SK-N-SH (cell line): ENCODE measurements around the gene CIB4. TPM values are rescaled to one million over a fixed set of nuclear protein-coding genes. Genes with fewer than 3 reads are reported as not detected.

Experiments used
- CTCF ChIA-PET: fragments of 300-600, 350-600 bp; formaldehyde crosslinking; extraction: SDS; loops from one replicate; lab custom pipeline; 2021; lab: Yijun Ruan, JAX
- POLR2A ChIA-PET: fragments of 350-600 bp; sonication (Branson Sonifier 250); formaldehyde crosslinking; extraction: SDS; loops from one replicate; lab custom pipeline; 2020; ENCODE audit warnings: antibody characterized with exemption, inconsistent platforms; lab: Yijun Ruan, JAX
- DNase-seq: peaks from one replicate; pipeline ENCODE4 v3.0.0; 2012
- H2AFZ ChIP-seq: fragments of 200-600 bp; sonication (generic); 2 replicates; pipeline ENCODE4 v1.8.1; 2016; ENCODE audit warnings: antibody characterized with exemption, mild to moderate bottlenecking, low read depth
- H3F3A ChIP-seq: fragments of 200-600 bp; sonication (generic); replicated peaks from 2 replicates; pipeline ENCODE3; 2016; ENCODE audit warnings: antibody characterized with exemption, mild to moderate bottlenecking; ENCODE audit not compliant: insufficient read depth
- H3K27ac ChIP-seq, 2 experiments: fragments of 200-500 bp in 1 of 2; fragments of 200-600 bp in 1 of 2; sonication (Bioruptor generic) in 1 of 2; sonication (generic), shearing (Covaris generic) in 1 of 2; 2 replicates each; pipeline versions ENCODE4 v1.5.1 to v1.6.1; 2014 to 2016; ENCODE audit warnings: low read depth in 2 of 2, inconsistent platforms in 1 of 2, low read length in 1 of 2, mild to moderate bottlenecking in 1 of 2, mixed read lengths in 1 of 2
- H3K27me3 ChIP-seq: fragments of 200-600 bp; sonication (generic), shearing (Covaris generic); 2 replicates; pipeline ENCODE4 v1.6.1; 2016; ENCODE audit warnings: mixed run types; ENCODE audit not compliant: insufficient read depth
- H3K36me3 ChIP-seq, 2 experiments: fragments of 200-500 bp in 1 of 2; fragments of 200-600 bp in 1 of 2; sonication (Bioruptor generic) in 1 of 2; sonication (generic) in 1 of 2; replicated peaks in 1 of 2; 2 replicates each; pipeline versions ENCODE3 to v1.5.1; 2014 to 2016; ENCODE audit warnings: low read length in 1 of 2, mild to moderate bottlenecking in 1 of 2; ENCODE audit not compliant: insufficient read depth in 2 of 2, control insufficient read depth in 1 of 2
- H3K4me1 ChIP-seq, 2 experiments: fragments of 200-500 bp in 1 of 2; fragments of 200-600 bp in 1 of 2; sonication (Bioruptor generic) in 1 of 2; sonication (generic), shearing (Covaris generic) in 1 of 2; 2 replicates each; pipeline versions ENCODE4 v1.5.1 to v1.6.1; 2014 to 2016; ENCODE audit warnings: low read depth in 1 of 2, low read length in 1 of 2, mixed run types in 1 of 2; ENCODE audit not compliant: insufficient read depth in 2 of 2, control insufficient read depth in 1 of 2
- H3K4me2 ChIP-seq: fragments of 200-600 bp; sonication (generic), shearing (Covaris generic); 2 replicates; pipeline ENCODE4 v1.6.1; 2017; ENCODE audit warnings: mixed run types
- H3K4me3 ChIP-seq, 2 experiments: fragments of 200-500 bp in 1 of 2; fragments of 200-600 bp in 1 of 2; sonication (Bioruptor generic) in 1 of 2; sonication (generic), shearing (Covaris generic) in 1 of 2; 2 replicates each; pipeline versions ENCODE4 v1.5.1 to v1.8.1; 2014 to 2016; ENCODE audit warnings: low read depth in 2 of 2, inconsistent platforms in 1 of 2, low read length in 1 of 2, mild to moderate bottlenecking in 1 of 2, mixed read lengths in 1 of 2, moderate library complexity in 1 of 2
- H3K79me2 ChIP-seq: fragments of 200-600 bp; sonication (generic); 2 replicates; pipeline ENCODE4 v1.8.1; 2017; ENCODE audit warnings: mild to moderate bottlenecking; ENCODE audit not compliant: insufficient read depth
- H3K9ac ChIP-seq: fragments of 200-600 bp; sonication (generic); 2 replicates; pipeline ENCODE4 v1.6.1; 2017; ENCODE audit warnings: mixed run types
- H3K9me2 ChIP-seq: fragments of 200-600 bp; sonication (generic); 2 replicates; pipeline ENCODE4 v1.6.1; 2017; ENCODE audit warnings: mixed run types
- H3K9me3 ChIP-seq: fragments of 200-600 bp; sonication (generic); 2 replicates; pipeline ENCODE4 v1.6.1; 2017; ENCODE audit warnings: mixed run types, mild to moderate bottlenecking, moderate library complexity
- H4K20me1 ChIP-seq: fragments of 200-600 bp; sonication (generic); 2 replicates; pipeline ENCODE4 v1.6.1; 2017; ENCODE audit warnings: mild to moderate bottlenecking, mixed run types; ENCODE audit not compliant: insufficient read depth
- CHD2 ChIP-seq: fragments of 150-350 bp; IDR thresholded peaks from 2 replicates; pipeline ENCODE4 v1.6.1; 2018; ENCODE audit warnings: low read length; ENCODE audit not compliant: partially characterized antibody
- ELF1 ChIP-seq: IDR thresholded peaks from 2 replicates; pipeline ENCODE4 v1.4.0; 2012
- EP300 ChIP-seq, 2 experiments: IDR thresholded peaks; 2 replicates each; pipeline versions ENCODE4 v1.4.0 to v1.6.1; 2012; ENCODE audit warnings: borderline replicate concordance in 1 of 2, low read depth in 1 of 2, low read length in 1 of 2
- FOSL2 ChIP-seq: IDR thresholded peaks from 2 replicates; pipeline ENCODE4 v1.4.0; 2012; ENCODE audit warnings: low read depth, mild to moderate bottlenecking, moderate library complexity, borderline replicate concordance
- FOXM1 ChIP-seq: IDR thresholded peaks from 2 replicates; pipeline ENCODE4 v1.4.0; 2012; ENCODE audit warnings: low read depth, mild to moderate bottlenecking
- IRF3 ChIP-seq: fragments of 150-350 bp; IDR thresholded peaks from 2 replicates; pipeline ENCODE4 v1.6.1; 2016; ENCODE audit warnings: mild to moderate bottlenecking, low read depth, low read length
- NFIC ChIP-seq: IDR thresholded peaks from 2 replicates; pipeline ENCODE4 v1.4.0; 2012; ENCODE audit warnings: borderline replicate concordance
- NRF1 ChIP-seq: IDR thresholded peaks from 2 replicates; pipeline ENCODE4 v1.6.1; 2012; ENCODE audit warnings: low read depth, mild to moderate bottlenecking, low read length
- RXRA ChIP-seq: IDR thresholded peaks from 2 replicates; pipeline ENCODE4 v1.4.0; 2012; ENCODE audit warnings: low read depth, mild to moderate bottlenecking, borderline replicate concordance
- SMC3 ChIP-seq: IDR thresholded peaks from 2 replicates; pipeline ENCODE4 v1.6.1; 2012; ENCODE audit warnings: low read depth, low read length, improper control_type of control experiment
- TEAD4 ChIP-seq: IDR thresholded peaks from 2 replicates; pipeline ENCODE4 v1.4.0; 2012; ENCODE audit warnings: mild to moderate bottlenecking, borderline replicate concordance; ENCODE audit not compliant: insufficient read depth
- USF1 ChIP-seq: IDR thresholded peaks from 2 replicates; pipeline ENCODE4 v1.4.0; 2012; ENCODE audit warnings: low read depth, borderline replicate concordance
- WGBS: methylation state at CpG from one replicate; pipeline ENCODE4 v1.1.6; 2017; ENCODE audit warnings: low lambda C conversion rate; 5-methylcytosine and 5-hydroxymethylcytosine counted together
- polyA plus RNA-seq, 3 experiments: library from polyadenylated mRNA; depleted of rRNA; stranded (reverse); fragments of >200 nt; gene quantifications; 2 replicates each; pipeline ENCODE4 v1.2.3, GENCODE V29; 2012
- TF ChIP-seq, protein P1 (sequence below): fragments of 150-350 bp; IDR thresholded peaks from 2 replicates; pipeline ENCODE4 v1.6.1; 2017; ENCODE audit warnings: antibody characterized with exemption, low read length, low read depth, borderline replicate concordance
- TF ChIP-seq, protein P2 (sequence below): IDR thresholded peaks from 2 replicates; pipeline ENCODE4 v1.6.1; 2012; ENCODE audit warnings: mild to moderate bottlenecking, low read depth, low read length, moderate library complexity

Gene CIB4
- polyA plus RNA-seq, 1 of the 3 experiments (the other 2 are of a cell fraction) = not detected

DNA sequence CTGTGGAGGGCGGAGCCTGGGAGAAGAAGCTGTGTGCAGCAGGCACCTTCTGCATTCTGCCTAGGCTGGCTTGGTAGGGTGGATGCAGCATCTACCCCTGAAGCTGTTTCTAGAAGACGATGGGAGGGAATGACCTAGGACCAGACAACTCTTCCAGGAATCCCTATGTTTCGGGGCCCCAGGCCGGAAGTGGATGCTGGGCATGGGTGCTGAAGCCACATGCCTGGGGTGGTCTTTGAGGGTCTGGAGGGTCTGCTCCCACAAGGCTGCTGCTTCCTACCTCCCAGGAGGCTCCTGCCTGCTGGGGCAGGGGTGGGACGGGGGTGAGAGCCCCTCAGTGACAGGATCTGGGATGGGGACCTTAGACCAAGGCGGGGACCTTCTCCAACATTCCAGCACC is 61.0 kb downstream of the CIB4 start:
- peaks cover 68% of the 10 kb centered on the region for H3K27me3 ChIP-seq
- H3K4me1 ChIP-seq = peaks cover 0 to 3% of the 10 kb centered on the region in 2 experiments; a peak in 1 of 4 replicates

More for the DNA sequence above, 61.0 kb downstream of the CIB4 start:
- Histone ChIP-seq H2AFZ (no peak overlapping the region), H3K4me3 (no peak overlapping the region), H3K79me2 (no peaks in the 10 kb centered on the region), H3K27ac (no peak overlapping the region), H3F3A (no peaks in the 10 kb centered on the region), H4K20me1 (no peaks in the 10 kb centered on the region), H3K4me2 (no peak overlapping the region), H3K9ac (no peak overlapping the region), H3K9me2 (no peaks in the 10 kb centered on the region), H3K36me3 (no peaks in the 10 kb centered on the region), H3K9me3 (no peaks in the 10 kb centered on the region)
- CTCF ChIA-PET = interaction anchor here (0.9 to 10.9 kb wide), 8 partner anchors 7 to 264 kb away, joined by 3 to 153 read pairs (median 48); a partner anchor contains a TSS
- WGBS = 50% methylated on average over 3 of the region's 6 CpGs
- peak; percentile 28 for DNase-seq
- no peak for TF ChIP-seq SMC3
- TF ChIP-seq, protein P1, sequence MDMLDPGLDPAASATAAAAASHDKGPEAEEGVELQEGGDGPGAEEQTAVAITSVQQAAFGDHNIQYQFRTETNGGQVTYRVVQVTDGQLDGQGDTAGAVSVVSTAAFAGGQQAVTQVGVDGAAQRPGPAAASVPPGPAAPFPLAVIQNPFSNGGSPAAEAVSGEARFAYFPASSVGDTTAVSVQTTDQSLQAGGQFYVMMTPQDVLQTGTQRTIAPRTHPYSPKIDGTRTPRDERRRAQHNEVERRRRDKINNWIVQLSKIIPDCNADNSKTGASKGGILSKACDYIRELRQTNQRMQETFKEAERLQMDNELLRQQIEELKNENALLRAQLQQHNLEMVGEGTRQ = no peak
- no peak for TF ChIP-seq TEAD4
- no peak for TF ChIP-seq EP300 (IDR thresholded peaks at IDR 0.05; ENCODE audit: borderline replicate concordance in 1 of 2, low read depth in 1 of 2, low read length in 1 of 2)
- TF ChIP-seq IRF3 = no peak
- TF ChIP-seq FOXM1 = no peak
- no peak for TF ChIP-seq CHD2
- TF ChIP-seq USF1 = no peak
- TF ChIP-seq FOSL2 = no peak
- no peak for TF ChIP-seq RXRA
- TF ChIP-seq NFIC = no peak
- TF ChIP-seq ELF1 = no peak
- TF ChIP-seq NRF1 = no peak
- TF ChIP-seq, protein P2, sequence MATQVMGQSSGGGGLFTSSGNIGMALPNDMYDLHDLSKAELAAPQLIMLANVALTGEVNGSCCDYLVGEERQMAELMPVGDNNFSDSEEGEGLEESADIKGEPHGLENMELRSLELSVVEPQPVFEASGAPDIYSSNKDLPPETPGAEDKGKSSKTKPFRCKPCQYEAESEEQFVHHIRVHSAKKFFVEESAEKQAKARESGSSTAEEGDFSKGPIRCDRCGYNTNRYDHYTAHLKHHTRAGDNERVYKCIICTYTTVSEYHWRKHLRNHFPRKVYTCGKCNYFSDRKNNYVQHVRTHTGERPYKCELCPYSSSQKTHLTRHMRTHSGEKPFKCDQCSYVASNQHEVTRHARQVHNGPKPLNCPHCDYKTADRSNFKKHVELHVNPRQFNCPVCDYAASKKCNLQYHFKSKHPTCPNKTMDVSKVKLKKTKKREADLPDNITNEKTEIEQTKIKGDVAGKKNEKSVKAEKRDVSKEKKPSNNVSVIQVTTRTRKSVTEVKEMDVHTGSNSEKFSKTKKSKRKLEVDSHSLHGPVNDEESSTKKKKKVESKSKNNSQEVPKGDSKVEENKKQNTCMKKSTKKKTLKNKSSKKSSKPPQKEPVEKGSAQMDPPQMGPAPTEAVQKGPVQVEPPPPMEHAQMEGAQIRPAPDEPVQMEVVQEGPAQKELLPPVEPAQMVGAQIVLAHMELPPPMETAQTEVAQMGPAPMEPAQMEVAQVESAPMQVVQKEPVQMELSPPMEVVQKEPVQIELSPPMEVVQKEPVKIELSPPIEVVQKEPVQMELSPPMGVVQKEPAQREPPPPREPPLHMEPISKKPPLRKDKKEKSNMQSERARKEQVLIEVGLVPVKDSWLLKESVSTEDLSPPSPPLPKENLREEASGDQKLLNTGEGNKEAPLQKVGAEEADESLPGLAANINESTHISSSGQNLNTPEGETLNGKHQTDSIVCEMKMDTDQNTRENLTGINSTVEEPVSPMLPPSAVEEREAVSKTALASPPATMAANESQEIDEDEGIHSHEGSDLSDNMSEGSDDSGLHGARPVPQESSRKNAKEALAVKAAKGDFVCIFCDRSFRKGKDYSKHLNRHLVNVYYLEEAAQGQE = no peak
- POLR2A ChIA-PET = no interaction called here
